LHCN-M2 (cell line): ENCODE data around the gene KIF16B. TPM values are rescaled to one million over a fixed set of nuclear protein-coding genes. Genes with fewer than 3 reads are reported as not detected.
A peak's percentile ranks its signal among the peaks of the same experiment; 100 is the strongest.
"Not testable (repeated sequence)": the region's sequence is repeated elsewhere in the genome, so short reads cannot be mapped to it uniquely, and the experiment has no call there.

Source experiments
- DNase-seq: peaks from one replicate; pipeline ENCODE4 v3.0.0-alpha.2; 2012; ENCODE audit warnings: low read depth
- polyA plus RNA-seq: library from polyadenylated mRNA; unstranded; fragments of >200 nt; gene quantifications from one replicate; pipeline ENCODE4 v1.2.1, GENCODE V29; 2012; ENCODE audit warnings: missing spikeins
- total RNA-seq: library from RNA; depleted of rRNA; stranded (reverse); fragments of >200 nt; gene quantifications from 2 replicates; pipeline ENCODE4 v1.2.3, GENCODE V29; 2014; rRNA removed

The KIF16B gene, protein sequence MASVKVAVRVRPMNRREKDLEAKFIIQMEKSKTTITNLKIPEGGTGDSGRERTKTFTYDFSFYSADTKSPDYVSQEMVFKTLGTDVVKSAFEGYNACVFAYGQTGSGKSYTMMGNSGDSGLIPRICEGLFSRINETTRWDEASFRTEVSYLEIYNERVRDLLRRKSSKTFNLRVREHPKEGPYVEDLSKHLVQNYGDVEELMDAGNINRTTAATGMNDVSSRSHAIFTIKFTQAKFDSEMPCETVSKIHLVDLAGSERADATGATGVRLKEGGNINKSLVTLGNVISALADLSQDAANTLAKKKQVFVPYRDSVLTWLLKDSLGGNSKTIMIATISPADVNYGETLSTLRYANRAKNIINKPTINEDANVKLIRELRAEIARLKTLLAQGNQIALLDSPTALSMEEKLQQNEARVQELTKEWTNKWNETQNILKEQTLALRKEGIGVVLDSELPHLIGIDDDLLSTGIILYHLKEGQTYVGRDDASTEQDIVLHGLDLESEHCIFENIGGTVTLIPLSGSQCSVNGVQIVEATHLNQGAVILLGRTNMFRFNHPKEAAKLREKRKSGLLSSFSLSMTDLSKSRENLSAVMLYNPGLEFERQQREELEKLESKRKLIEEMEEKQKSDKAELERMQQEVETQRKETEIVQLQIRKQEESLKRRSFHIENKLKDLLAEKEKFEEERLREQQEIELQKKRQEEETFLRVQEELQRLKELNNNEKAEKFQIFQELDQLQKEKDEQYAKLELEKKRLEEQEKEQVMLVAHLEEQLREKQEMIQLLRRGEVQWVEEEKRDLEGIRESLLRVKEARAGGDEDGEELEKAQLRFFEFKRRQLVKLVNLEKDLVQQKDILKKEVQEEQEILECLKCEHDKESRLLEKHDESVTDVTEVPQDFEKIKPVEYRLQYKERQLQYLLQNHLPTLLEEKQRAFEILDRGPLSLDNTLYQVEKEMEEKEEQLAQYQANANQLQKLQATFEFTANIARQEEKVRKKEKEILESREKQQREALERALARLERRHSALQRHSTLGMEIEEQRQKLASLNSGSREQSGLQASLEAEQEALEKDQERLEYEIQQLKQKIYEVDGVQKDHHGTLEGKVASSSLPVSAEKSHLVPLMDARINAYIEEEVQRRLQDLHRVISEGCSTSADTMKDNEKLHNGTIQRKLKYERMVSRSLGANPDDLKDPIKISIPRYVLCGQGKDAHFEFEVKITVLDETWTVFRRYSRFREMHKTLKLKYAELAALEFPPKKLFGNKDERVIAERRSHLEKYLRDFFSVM (N-terminal part only)
- 7.3 and 8.6 TPM in 2 replicates for total RNA-seq
- polyA plus RNA-seq = 3.4 TPM

DNA sequence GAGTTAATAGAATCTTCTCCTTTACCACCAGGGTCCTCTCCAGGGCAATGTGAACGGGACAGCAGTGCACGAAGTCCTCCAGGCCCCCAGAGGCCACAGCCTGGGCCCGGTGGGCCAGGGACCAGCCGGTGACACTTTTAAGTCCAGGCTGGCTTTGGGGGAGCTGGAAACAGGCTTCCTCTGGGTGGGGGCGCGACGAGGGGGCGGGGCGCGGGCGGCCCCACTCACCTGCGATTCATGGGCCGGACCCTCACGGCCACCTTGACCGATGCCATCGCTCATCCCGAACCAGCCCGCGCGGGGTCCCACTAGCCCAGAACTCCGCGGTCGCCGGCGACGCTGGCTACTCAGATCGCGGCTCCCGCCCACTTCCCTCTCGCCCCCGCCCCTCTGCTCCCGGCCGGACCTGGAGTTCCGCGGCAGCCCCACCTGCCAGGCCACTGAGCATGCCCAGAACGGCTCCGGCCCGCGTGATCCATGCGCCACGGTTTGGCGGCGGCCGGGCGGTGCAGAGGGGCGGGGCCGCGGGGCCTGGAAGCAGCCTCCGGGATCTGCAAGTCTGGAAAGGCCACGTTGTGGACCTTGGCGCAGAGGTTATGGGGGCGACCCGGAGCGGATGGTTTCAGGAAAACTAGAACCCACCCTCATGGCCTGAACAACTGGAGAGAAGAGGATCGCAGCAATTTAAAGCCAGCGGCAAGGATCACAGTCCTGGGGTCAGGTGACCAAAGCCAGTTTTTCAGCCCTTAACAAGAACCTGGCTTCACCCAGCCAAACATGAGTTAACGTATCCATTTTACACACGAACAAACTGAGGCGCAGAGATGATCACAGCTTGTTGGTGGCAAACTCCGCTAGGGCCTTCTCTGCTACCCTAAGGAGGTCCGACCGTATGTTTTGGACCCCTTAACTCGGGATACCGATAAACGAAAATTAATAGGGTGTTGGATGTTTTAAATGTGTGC is at the start of gene KIF16B:
Gene KIF16B, minus strand, starts transcription at position 448 of the 965 bp plus-strand sequence. Its CDS starts 173 bp downstream, at position 275.
- DNase-seq = peak; percentile 80

DNA sequence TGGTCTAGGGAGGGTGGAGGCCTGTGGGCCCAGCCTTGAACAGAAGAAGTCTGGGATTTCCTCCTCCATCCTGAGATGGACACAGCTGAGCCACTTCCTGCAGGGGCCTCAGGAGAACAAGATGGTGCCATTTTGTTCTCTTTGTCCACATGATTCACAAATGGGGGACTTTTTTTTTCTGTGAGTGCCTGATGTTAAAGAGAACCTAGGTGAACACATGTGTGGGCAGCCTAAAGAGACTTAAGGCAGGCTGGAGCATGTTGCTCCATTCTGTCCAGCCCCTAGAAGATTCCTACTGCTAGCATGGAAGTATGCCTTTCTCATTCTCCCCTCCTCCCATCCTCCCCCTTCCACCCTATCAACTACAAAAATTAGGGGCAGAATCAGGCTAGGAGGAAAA is 49.3 kb upstream of the KIF16B start:
- no peak for DNase-seq

DNA sequence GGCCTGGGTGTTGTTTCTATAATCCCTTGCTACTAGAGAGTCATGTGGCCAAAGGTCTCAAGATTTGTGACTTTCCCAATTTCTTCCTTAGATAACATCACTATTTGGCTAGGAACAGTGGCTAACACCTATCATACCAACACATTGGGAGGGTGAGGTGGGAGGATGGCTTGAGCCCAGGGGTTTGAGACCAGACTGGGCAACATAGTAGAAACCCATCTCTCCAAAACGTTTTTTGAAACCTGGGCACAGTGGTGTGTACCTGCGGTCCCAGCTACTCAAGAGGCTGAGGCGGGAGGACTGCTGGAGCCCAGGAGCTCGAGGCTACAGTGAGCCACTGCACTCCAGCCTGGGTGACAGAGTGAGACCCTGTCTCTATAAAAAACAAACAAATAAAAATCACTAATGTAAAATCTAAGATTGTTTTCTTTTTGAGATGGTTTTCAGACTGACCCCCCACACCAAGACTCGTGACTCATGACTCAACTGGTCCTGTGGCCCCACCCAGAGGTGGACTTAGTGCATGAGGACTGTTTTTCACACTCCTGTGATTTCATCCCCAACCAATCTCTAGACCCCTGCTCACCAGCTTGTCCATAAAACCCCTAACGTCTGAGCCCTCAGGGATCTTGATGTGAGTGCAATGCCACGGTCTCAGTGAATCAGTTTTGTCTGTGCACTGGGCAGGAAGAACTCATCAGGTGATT is 48.3 kb upstream of the KIF16B start:
- DNase-seq = no peak

DNA sequence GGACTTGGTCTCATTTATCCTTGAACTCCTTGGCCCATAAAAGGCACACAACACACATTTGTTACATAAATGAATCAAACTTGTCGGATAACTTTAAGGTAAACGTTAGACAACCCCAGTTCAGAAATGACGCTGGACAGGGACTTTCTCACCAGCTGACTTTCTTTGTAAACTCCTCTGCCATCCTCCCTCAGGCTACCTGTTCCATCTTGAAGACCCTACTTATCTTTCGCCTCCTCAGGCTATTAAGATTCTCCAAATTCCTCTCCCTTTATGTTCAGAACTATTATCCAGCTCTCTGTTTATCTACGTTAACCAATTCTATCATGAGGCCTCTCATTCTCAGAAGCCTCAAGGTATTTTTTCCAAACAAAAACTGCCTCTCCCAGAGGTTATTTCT is 47.7 kb upstream of the KIF16B start:
- no peak for DNase-seq

DNA sequence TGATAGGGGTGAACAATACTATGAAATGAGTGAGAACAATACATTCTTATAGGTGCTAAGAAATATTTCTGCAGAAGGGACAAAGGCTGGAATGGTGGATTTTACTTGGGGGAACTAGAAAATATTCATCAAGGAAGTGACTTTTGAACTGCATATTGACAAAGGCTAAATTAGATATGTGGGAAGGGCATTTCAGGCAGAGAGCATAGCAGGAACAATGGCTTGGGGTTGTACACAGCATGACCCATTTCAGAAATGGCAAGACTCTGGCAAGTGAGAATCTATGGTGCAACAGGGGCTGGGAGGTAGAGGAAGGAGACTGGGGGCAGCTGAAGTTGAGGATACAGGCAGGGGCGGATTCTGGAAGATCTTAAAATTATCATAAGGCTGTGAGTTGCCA is 46.7 kb upstream of the KIF16B start:
- DNase-seq = no peak

DNA sequence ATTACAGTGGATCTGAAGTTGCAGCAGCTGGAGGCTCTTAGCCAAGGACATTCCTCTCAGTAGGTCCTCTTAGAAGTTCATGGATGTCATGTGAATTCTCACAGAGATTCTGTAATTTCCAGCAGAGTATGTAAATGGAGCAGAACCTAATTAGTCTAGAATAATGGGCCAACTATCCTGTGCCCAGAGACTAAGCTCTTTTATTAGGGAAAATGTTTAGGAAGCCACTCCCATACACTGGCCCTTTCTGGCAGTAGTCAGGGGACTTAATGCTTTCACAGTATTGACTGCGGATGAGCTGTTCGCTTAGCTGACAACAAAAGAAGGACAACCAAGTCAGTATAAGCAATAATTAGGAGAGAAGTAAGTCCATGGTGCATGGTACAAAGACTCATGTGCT is 43.8 kb upstream of the KIF16B start:
- no peak for DNase-seq

DNA sequence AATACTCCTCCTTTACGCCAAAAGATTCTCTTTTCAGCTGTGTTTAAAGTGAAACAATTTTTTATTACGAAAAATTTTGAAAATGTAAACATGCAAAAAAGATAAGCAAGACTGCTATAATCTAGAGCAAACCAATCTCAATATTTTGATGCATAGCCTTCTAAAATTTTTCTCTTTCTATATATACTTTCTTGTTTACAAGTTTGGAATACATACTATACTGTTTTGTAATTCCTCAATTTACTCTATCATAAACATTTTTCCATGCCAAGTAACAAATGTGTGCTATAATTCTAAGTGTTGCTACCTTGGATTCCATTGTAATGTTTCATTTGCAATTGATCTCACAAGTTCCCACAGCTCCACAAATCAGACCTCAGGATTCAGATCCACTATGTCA is 43.1 kb upstream of the KIF16B start:
- DNase-seq = no peak

DNA sequence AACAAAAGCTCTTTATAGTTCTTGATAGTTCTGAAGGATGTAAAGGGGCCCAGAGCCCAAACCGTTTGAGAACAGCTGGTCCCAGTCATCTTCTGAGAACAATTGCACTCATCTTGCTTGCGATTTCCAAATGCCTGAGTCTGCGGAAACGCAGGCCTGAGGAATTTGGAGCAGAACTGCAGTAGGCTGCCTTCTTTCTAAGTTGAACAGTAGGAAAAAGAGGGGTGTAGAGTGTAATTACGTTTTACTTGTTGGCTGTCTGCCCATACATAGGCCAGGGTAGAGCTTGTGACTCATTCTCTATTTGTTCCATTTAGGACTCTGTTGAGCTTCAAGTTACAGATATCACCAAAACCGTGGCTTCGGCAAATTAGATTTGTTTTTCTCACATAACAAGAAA is 42.0 kb upstream of the KIF16B start:
- DNase-seq = peak; percentile 92

DNA sequence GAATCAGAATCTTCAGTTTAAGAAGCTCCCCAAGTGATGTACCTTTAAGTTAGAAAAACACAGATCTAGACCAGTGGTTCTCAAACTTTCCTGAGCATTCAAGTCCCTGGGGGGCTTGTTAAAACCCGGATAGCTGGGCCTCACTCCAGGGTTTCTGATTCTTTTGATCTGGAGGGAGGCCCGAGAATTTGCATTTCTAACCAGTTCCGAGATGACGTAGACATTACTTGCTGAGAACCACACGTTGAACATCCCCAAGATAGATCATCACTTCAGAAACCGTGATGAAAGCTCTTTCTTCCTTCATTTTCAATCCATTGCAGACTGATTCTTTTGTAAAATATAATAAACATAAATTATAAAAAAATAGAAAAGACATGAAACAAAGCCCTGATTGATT is 40.7 kb upstream of the KIF16B start:
- no peak for DNase-seq

DNA sequence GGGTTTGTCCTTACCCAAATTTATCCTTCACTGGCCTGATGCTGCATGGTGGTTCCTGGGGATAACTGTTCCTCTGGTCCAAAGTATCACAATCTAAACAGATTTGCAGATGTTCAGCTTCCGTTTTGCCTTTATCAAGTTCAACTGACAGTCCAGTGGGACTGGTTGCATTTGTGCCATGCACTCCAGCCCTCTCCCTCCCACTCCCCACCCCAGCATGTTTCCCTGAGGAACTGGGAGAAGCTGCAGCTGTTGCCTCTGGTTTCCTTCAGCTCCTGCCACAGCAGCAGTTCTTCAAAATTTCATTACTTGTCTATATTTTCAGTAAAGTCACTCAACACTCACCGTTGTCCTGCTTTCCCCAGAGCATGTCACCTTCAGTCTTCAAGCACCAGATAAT is 39.5 kb upstream of the KIF16B start:
- DNase-seq = peak; percentile 43

DNA sequence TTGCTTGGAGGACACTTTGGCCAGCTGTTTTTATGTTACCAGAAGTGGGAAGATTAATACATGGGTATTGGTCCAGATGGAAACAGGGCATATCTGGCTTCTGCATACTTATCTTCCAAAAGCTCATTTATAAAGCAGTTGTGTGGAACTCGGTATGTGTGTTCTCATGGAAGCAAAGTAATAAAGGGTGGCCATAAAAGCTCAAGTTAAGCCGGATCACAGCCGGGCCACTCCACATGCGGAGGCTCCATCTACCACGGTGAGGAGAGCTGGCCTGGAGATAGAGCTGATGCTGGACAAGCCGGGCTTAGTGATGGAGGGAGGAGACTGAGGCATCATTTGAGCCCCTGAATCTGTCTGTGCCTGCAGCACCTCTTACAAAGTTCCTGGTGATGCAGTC is 38.6 kb upstream of the KIF16B start:
- no peak for DNase-seq

DNA sequence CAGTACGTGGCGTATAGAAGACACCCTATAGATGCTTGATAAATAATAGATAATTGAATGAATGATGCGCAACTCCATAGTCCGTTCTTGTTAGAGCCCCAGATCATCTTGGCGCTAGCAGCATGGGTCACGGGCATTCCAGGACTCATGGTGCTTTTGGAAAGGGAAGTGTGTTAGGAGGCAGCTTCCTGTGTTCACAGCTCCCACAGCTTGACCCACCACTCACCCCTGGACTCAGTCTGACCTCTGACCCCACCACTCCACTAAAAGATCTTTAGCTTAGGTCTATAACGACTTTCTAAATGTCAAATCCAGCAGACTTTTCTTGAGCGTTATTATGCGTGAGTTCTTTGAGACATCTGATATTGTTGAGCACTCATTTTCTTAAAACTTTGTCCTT is 35.8 kb upstream of the KIF16B start:
- DNase-seq = no peak

DNA sequence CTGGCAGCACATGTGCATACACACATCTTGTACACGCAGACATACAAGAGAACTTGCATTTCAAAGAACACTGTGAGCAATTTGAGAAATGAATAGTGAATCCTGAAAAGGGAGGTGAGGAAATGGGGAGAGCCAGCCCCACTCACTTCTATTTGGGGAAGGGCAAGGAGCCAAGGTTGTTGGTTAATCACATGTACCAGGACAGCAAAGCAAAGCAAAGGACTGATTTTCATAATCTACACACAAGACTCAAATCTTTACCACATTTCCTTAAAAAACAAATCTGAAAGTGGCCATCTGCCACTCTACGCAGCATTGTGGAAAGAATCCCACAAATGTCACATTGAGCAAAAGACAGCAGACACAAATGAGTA is 35.0 kb upstream of the KIF16B start:
- DNase-seq = no peak

DNA sequence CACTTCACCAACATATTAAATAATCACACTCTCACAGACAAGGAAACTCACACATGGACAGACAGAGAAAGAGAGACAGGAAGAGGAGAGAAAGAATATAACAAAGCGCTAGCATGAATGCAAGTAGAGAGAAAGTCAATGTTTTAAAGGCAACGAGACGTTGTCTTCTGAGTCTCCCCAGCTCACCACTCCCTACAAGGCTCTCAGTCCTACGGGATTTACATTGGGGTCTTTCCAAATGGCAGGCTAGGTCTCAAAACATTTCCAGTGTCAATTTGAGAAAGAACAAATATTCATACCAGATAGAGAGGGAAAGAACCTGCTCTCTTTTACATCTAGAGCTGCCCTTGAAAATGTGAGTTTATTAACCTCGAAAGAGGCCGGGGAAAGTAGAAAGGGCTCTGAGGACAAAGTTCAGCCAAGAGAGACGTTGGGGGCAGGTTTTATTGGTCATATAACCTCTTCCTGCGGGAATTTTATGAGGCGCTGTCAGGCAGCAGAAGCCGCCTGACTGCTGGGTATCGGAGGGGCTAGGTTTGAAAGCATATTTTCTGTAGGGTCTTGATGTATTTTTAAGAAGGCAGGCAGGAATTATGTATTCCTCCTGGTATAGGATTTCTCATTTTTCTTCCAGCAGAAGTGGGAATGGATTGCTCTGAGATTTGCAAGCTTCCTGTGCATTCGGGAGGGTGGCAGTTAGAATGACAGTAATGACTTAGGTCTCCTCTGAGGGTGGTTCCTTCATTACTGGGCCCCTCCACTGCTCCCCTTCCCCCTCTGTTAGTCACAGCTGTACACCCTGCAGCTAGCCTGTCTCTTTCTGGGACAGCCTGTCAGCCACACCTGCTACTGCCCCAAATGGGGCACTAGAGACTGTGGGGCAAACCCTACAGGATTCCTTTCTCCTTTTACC is 34.4 kb upstream of the KIF16B start:
- DNase-seq = no peak

DNA sequence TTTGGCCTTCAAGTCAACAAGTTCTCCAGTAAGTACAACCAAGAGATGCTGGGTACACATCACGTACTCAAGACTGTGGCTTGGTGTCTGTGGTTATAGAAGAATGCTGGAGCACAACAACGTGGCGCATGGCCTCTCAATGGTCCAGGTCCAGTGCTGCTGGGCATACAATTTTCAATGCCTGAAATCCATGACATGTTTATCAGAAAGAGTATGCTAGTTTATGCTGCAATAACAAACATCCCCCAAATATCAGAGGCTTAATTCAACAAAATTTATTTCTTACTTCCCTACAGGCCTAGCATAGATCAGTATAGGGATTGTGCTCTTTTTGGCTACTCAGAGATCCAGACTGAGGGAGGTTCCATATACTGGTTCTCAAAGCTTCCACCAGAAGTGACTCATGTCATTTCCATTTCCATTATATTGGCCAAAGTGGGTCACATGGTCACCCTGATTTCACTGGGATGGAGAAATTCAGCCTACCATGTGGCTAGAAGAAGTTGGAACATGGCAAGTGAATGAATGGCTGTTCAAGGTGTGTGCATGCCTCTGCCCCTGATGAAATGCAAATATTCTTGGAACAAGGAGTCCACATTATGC is 33.3 kb upstream of the KIF16B start:
- DNase-seq = no peak

DNA sequence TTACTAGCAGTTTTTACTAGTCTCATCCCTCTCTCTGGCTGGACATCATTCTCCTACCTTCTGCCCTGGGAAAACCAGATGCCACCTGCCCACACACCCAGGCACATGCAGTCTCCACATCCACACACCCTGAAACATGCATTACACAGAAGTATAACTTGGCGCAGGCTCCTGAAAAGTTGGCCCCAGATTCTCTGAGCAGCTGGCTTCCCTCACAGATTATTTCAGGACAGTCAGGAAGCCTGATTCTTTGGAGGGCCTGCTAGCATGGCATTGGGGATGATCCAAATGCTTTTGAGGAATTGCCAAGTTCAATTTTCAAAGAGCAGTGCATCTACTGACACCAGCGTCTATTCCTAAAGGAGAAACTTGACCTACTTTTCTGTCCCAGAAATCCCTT is 27.8 kb upstream of the KIF16B start:
- DNase-seq = no peak

DNA sequence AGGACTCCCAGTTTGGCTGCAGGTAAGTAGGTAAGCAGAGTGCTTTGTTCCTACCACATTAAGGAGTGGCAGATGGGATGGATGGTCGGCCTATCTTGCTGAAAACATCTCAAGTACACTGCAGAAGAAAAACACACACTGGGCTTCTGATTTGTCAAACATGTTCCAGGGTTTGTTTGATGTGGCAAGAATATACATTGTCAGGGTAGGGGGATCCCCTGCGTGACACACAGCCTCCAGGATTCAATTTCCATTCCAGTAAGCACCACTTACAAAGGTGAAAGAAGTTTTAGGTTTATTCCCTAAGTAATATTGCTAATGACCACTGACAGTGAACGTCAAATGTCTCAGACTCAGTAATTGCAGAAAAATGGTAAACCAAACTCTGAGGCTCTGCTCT is 26.0 kb upstream of the KIF16B start:
- no peak for DNase-seq

DNA sequence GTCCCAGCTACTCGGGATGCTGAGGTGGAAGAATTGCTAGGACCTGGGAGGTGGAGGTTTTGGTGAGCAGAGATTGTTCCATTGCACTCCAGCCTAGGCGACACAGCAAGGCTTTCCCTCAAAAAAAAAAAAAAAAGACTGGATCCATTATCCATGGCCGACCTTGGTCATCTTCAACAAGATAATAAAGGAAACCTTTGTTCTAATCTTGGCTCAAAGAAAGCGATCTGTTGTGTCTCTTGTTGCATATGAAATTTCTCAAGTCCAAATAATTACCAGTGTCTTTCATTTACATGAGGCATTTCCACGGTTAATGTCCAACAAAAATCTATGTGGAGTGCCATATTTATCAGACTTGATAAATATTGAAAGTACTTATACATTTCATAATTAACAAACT is 23.7 kb upstream of the KIF16B start:
- DNase-seq = no peak

DNA sequence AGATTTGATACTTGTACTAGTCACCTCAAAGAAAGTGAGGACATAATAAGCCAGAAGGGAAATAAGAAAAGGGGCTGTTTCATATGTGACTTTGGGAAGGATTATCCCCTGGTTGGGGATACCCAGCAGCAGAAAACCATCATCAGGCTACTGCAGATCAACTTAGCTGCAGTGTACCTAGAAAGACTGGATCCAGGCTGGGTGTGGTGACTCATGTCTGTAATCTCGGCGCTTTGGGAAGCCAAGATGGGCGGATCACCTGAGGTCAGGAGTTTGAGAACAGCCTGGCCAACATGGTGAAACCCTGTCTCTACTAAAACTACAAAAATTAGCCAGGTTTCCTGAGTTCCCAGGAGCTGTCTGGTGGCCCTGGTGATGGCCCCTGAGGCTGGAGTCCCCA is 23.2 kb upstream of the KIF16B start:
- not testable (repeated sequence) for DNase-seq
